Kidney (tissue), 14 donors: ENCODE data around the gene TNRC6C. TPM values are rescaled to one million over a fixed set of nuclear protein-coding genes. Genes with fewer than 3 reads are reported as not detected.

ENCODE experiments used
- DNase-seq, 5 donors: peaks; one replicate each; pipeline ENCODE4 v3.0.0-alpha.2; 2013 to 2020
- FAIRE-seq: peaks from 2 replicates; lab custom pipeline; 2012; peaks lifted over from hg19 to GRCh38; lab: Jason Lieb, UNC
- H3K27ac ChIP-seq, 2 donors: one replicate each; pipeline ENCODE4 v1.7.0; 2013; ENCODE audit warnings: low read depth in 2 of 2, low read length in 2 of 2, inconsistent platforms in 1 of 2
- H3K27me3 ChIP-seq: one replicate; pipeline ENCODE4 v1.7.1; 2013; ENCODE audit warnings: low read length, inconsistent platforms; ENCODE audit not compliant: control insufficient read depth, insufficient read depth
- H3K36me3 ChIP-seq, 3 donors: one replicate each; pipeline versions ENCODE4 v1.7.0 to v1.7.1; 2013; ENCODE audit warnings: low read length in 3 of 3, control low read depth in 1 of 3, inconsistent platforms in 1 of 3; ENCODE audit not compliant: insufficient read depth in 3 of 3, control insufficient read depth in 2 of 3
- H3K4me1 ChIP-seq, 3 donors: one replicate each; pipeline versions ENCODE4 v1.7.0 to v1.7.1; 2013; ENCODE audit warnings: low read length in 3 of 3, inconsistent platforms in 1 of 3, low read depth in 1 of 3; ENCODE audit not compliant: control insufficient read depth in 2 of 3, insufficient read depth in 2 of 3
- H3K4me3 ChIP-seq, 3 donors: one replicate each; pipeline versions ENCODE4 v1.7.0 to v1.8.1; 2013; ENCODE audit warnings: low read length in 3 of 3, control low read depth in 1 of 3, inconsistent platforms in 1 of 3
- H3K9ac ChIP-seq, 3 donors: one replicate each; pipeline versions ENCODE4 v1.7.0 to v1.7.1; 2013; ENCODE audit warnings: low read length in 3 of 3, control low read depth in 1 of 3, inconsistent platforms in 1 of 3
- H3K9me3 ChIP-seq, 3 donors: one replicate each; pipeline versions ENCODE4 v1.7.0 to v1.7.1; 2013; ENCODE audit warnings: low read length in 3 of 3, control low read depth in 1 of 3, inconsistent platforms in 1 of 3; ENCODE audit not compliant: control insufficient read depth in 2 of 3, insufficient read depth in 1 of 3
- intact Hi-C: fragments of 100-400 bp; cut with DNase I; formaldehyde crosslinking; loops from one replicate; pipeline ENCODE4 v1.11.1; 2022
- polyA plus RNA-seq: library from polyadenylated mRNA; stranded (reverse); fragments of 350-450 nt; fragmentation: Illumina TruSeq; extraction: RNeasy Lipid Tissue Mini Kit (QIAGEN cat#74804); gene quantifications from one replicate; pipeline ENCODE4 v1.2.3, GENCODE V29; 2014; ENCODE audit warnings: low read depth, low replicate concordance; ENCODE audit not compliant: insufficient read depth
- total RNA-seq: library from RNA; stranded (reverse); fragmentation: NEBNext Ultra II Directional; extraction: Animal tissue kit (Norgen Biotek cat#: 25700); gene quantifications from one replicate; pipeline ENCODE4 v1.2.1, GENCODE V29; 2021
- TF ChIP-seq, protein P1 (sequence below): IDR thresholded peaks from 3 replicates; pipeline ENCODE4 v1.5.1; 2012; ENCODE audit warnings: mild to moderate bottlenecking, moderate library complexity, borderline replicate concordance; ENCODE audit not compliant: insufficient read depth; ENCODE audit errors: extremely low read depth
- donor health status: control.
- donor health status: control.
- donor health status: control.
- donor health status: control.
- donor health status: control.
- donor health status: DM: yes; HTN: yes; CAD: no.
- donor health status: Normal renal cell carcinoma (clear cell type).

Gene TNRC6C
- total and polyA plus RNA-seq, 2 donors from 2014 or later, result 1.9 to 29.4 TPM

DNA sequence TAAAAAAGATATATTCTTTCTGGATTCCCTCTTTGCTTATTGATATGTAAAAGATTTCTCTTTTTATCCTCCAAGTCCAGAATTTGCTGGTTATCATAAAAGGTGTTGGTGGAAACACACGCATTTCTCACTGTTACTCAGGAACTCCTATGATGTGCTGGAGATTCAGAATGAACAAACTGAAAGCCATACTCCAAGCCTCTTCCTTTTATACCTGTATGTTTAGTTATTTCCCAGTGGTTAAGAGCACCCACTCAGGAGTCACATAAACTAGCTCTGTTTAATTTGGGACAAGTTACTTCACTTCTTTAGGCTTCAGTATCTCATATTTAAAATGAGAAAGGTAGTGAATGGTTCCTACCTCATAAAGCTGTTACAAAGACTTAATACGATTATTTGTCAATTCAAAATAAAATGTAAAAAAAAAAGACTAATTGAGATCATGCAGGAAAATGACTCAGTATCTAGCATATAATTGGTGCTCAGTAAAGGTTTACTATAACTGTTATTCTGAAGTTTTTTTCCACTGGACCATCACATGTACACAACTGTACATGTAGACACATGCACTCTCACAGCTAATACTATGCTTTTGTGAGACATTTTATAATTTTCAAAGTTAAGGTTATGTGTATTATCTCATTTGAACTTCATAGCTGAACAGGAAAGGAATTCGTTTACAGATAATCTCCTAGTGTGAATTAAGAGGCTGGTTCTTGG lies 47.1 kb downstream of the TNRC6C start:
- FAIRE-seq (no peak), DNase-seq (no peak)
- Histone ChIP-seq H3K9me3 (no peaks in the 10 kb centered on the region), H3K9ac (no peak overlapping the region), H3K27ac (no peak overlapping the region), H3K27me3 (no peaks in the 10 kb centered on the region), H3K4me3 (no peak overlapping the region), H3K36me3 (peaks cover 0 to 5% (median 3%) of the 10 kb centered on the region in 3 donors), H3K4me1 (no peaks in the 10 kb centered on the region)
- intact Hi-C loops, result no loop called here
- TF ChIP-seq, protein P1, sequence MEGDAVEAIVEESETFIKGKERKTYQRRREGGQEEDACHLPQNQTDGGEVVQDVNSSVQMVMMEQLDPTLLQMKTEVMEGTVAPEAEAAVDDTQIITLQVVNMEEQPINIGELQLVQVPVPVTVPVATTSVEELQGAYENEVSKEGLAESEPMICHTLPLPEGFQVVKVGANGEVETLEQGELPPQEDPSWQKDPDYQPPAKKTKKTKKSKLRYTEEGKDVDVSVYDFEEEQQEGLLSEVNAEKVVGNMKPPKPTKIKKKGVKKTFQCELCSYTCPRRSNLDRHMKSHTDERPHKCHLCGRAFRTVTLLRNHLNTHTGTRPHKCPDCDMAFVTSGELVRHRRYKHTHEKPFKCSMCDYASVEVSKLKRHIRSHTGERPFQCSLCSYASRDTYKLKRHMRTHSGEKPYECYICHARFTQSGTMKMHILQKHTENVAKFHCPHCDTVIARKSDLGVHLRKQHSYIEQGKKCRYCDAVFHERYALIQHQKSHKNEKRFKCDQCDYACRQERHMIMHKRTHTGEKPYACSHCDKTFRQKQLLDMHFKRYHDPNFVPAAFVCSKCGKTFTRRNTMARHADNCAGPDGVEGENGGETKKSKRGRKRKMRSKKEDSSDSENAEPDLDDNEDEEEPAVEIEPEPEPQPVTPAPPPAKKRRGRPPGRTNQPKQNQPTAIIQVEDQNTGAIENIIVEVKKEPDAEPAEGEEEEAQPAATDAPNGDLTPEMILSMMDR, result no peak

DNA sequence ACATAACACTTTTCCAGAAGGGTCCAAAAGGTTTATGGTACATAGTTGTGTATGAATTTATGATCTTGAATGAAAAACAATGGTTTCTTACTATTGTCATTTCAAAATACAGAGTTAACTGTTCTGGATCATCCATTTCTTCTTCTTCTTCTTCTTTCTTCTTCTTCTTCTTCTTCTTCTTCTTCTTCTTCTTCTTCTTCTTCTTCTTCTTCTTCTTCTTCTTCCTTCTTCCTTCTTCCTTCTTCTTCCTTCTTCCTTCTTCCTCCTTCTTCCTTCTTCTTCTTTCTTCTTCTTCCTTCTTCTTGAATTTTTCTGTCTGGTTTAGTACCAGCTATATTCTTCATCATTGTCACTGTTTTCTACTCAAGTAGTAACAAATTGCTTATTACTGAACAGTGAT lies 47.8 kb downstream of the TNRC6C start:
- FAIRE-seq, result no peak

DNA sequence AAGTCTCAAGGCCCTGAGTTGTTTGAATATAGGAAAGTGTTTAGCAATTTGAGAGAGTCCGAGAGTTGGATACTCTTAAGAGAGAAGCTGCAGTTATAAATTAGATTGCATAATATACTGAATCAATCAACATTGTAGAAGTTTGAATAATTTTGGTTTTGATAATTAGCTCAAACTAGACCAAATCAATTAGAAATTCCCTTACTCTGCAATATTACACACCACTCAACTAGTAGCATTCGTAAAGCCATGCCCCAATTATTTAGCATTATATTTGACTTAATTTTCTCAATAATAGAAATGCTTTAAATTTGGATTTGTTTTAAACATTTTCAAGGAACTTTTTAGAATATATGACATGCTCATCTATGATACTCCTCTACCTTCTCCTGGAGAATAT lies 49.1 kb downstream of the TNRC6C start:
- H3K36me3 ChIP-seq, result peaks cover 0 to 5% (median 3%) of the 10 kb centered on the region in 3 donors
- H3K4me3 ChIP-seq, result no peak overlapping the region
- H3K4me1 ChIP-seq, result no peaks in the 10 kb centered on the region
- H3K27ac ChIP-seq, result no peak overlapping the region
- no peak for FAIRE-seq
- no peak for DNase-seq
- no peaks in the 10 kb centered on the region for H3K9me3 ChIP-seq
- H3K9ac ChIP-seq, result no peak overlapping the region
- TF ChIP-seq, protein P1, result no peak
- no peaks in the 10 kb centered on the region for H3K27me3 ChIP-seq
- intact Hi-C loops, result no loop called here

More for the DNA sequence above, 47.8 kb downstream of the TNRC6C start:
- no peak for DNase-seq
- intact Hi-C loops, result no loop called here
- Histone ChIP-seq H3K36me3 (peaks cover 0 to 5% (median 3%) of the 10 kb centered on the region in 3 donors), H3K4me1 (no peaks in the 10 kb centered on the region), H3K9ac (no peak overlapping the region), H3K27me3 (no peaks in the 10 kb centered on the region), H3K9me3 (no peaks in the 10 kb centered on the region), H3K27ac (no peak overlapping the region), H3K4me3 (no peak overlapping the region)
- TF ChIP-seq, protein P1, result no peak
